ENCODE measurements around the gene DBNDD2.

Gene DBNDD2, protein sequence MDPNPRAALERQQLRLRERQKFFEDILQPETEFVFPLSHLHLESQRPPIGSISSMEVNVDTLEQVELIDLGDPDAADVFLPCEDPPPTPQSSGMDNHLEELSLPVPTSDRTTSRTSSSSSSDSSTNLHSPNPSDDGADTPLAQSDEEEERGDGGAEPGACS

DNA sequence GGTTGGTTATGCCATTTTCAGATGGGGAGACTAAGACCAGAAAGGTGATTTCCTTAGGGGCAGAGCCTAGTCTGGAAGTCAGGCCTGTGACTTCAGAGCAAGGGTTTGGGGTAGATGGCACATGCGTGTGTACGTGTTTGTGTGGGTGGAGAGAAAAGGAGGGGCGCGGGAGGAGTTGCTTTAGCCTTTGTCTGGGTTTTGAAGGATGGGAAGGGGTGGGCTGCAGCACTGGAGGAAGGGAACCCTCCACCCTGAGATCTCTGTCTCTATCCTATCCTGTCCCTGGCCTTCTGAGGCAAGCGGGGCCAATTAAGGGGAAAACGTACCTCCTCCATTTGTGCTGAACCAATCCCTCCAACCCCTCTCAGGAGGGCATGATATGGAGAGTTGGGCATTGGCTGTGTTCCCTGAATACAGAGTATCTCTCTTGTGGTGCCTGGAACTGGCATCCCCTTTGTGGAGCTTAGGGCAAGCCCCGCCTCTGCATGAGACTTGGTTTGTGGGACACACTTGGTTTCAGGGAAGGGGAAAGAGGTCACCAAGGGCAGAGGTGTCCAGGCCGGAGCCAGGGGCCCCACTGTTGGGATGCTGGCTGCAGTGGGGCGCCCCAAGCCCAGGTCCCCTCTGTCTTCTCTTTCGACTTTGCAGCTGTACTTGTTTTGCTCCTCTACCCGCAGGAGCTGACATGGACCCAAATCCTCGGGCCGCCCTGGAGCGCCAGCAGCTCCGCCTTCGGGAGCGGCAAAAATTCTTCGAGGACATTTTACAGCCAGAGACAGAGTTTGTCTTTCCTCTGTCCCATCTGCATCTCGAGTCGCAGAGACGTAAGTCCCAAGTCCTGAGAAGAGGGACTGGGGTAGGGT, at the start of gene DBNDD2:
TSS of gene DBNDD2 (plus strand) at position 507 of the 863 bp plus-strand sequence. CDS start at position 686, 179 bp downstream.
- no peak for DNase-seq (ENCODE audit: low read depth in 2 of 2)

- DNase-seq (ENCODE audit: low read depth in 2 of 2) = no peak
These were observed 49.1 kb upstream of the DBNDD2 start for GRCh38 chr20:45359069-45359405.

GRCh38 chr20:45359406-45360148, 48.5 kb upstream of the DBNDD2 start:
- DNase-seq (ENCODE audit: low read depth in 2 of 2) = no peak

- DNase-seq (ENCODE audit: low read depth in 2 of 2) = no peak
These were observed 46.3 kb upstream of the DBNDD2 start for GRCh38 chr20:45361793-45362192.

DNA sequence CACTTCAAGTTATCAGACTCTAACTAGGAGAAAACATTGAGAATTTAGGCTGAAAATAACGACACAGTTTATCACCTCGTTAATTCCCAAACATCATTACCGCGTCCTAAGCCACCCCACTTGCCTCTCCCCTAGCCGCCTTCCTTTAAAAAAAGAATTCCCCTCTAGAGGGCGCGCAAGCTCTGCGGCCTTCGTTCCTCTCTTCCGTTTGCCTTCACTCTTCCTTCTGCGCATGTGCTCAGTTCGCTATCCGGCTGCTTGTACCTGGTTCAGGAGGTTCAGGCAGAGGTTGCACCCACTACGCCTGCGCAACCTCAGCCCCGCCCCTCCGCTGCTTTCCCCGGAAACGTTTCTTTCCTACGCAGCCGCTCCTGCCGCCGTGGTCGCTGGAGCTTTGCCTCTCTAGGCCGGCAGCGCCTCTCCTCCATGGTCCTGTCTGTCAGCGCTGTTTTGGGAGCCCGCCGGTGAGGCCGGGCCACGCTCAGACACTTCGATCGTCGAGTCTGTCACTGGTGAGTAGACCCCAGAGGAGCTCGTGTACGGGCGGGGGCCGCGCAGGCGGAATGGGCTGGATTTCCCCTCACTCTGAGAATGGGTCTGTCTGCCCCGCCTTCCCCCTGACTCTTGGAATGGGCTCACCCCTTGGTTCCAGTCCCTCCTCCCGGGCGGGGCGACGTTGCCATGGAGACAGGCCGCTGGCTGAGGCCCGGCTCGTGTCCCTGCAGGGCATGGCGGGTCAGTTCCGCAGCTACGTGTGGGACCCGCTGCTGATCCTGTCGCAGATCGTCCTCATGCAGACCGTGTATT, 45.1 kb upstream of the DBNDD2 start, which contains the start of gene SYS1:
TSS of gene SYS1 (plus strand) at position 353 of the 807 bp plus-strand sequence. CDS start at position 729, 376 bp downstream.
- peak; percentile 98 for DNase-seq (ENCODE audit: low read depth in 2 of 2)

- DNase-seq (ENCODE audit: low read depth in 2 of 2) = no peak
These were observed 44.2 kb upstream of the DBNDD2 start for GRCh38 chr20:45363611-45364492.

GRCh38 chr20:45365444-45365970, 42.6 kb upstream of the DBNDD2 start:
- no peak for DNase-seq (ENCODE audit: low read depth in 2 of 2)

DNA sequence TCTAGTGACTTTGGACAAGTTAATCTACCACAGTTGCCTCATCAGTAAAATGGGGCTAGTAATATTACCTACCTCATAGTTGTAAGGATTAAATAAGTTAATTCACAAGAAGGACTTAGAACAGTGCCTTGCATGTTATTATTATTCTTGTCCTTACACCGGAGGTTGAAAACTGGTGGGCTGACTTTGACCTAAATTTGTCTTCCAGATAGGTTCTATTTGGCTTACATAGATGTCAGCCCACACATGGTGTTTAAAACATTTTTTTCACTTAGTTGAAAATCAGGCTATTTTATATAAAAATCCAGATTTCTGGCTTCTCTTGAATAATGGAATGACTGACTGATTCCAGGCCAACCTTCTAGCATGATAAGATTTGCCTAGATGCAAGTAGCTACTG, 41.9 kb upstream of the DBNDD2 start:
- DNase-seq (ENCODE audit: low read depth in 2 of 2) = no peak

DNA sequence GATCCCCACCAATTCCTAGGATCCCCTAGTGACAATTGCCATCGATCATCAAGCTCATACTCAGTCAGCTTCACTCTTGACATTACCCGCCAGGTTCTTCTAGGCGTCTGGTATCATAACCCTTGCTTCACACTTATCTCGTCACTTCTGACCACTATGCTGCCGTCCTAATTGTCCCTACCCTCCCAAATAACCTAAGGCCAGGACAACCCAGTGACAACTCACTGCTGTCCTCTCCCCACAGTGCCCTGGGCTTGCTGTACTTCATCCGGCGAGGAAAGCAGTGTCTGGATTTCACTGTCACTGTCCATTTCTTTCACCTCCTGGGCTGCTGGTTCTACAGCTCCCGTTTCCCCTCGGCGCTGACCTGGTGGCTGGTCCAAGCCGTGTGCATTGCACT, 41.5 kb upstream of the DBNDD2 start:
- no peak for DNase-seq (ENCODE audit: low read depth in 2 of 2)

- DNase-seq (ENCODE audit: low read depth in 2 of 2) = no peak
These were observed 41.0 kb upstream of the DBNDD2 start for GRCh38 chr20:45367126-45367525.

- DNase-seq (ENCODE audit: low read depth in 2 of 2) = peak in 1 of 2 donors; percentile 19
These were observed 39.7 kb upstream of the DBNDD2 start for GRCh38 chr20:45368221-45368980.

- DNase-seq (ENCODE audit: low read depth in 2 of 2) = no peak
These were observed 37.4 kb upstream of the DBNDD2 start for GRCh38 chr20:45370571-45371160.

DNA sequence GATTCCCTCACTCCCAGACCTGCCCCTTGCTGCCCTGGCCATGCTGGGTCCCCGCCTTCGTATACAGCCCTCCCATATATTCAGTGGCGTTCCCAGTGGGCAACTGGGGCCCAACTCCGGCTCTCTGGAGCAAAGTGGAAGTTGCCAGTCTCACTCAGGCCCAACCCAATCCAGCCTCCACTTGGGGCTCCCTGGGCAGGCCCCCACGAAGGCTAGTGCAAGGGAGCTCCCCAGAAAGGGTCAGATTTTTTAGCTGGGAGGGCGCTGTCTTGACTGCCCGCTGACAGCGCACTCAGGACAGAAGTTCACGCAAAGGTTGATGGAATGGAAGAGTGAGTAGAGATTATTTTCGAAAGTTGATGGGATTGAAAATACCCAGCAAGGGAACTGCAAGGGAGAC, 35.8 kb upstream of the DBNDD2 start:
- DNase-seq (ENCODE audit: low read depth in 2 of 2) = no peak

- no peak for DNase-seq (ENCODE audit: low read depth in 2 of 2)
These were observed 35.3 kb upstream of the DBNDD2 start for GRCh38 chr20:45372646-45373352.

GRCh38 chr20:45373353-45374100, 34.6 kb upstream of the DBNDD2 start:
- peak; percentile 89 to 94 for DNase-seq (ENCODE audit: low read depth in 2 of 2)

GRCh38 chr20:45374101-45374467, 34.0 kb upstream of the DBNDD2 start:
- DNase-seq (ENCODE audit: low read depth in 2 of 2) = no peak

- DNase-seq (ENCODE audit: low read depth in 2 of 2) = no peak
These were observed 33.1 kb upstream of the DBNDD2 start for GRCh38 chr20:45374966-45375365.

DNA sequence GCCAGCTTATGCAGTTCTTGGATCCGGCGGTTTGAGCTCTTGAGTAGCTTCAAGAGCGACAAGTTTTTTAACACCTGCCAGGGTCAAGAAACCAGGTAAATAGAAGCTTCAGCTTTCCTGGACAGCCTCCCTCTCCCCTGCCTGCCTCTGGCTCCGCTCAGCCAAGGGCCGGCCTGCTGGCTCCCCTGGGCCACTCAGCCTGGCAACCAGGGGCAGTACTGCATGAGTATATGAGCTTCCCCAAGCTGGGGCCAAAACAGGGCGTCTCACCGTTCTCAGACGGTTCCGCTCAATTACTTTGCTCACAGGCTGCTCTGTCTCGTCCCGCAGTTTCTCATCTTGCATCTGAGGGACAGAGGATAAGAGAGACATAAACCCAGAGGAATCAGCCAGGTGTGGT, 30.8 kb upstream of the DBNDD2 start:
- no peak for DNase-seq (ENCODE audit: low read depth in 2 of 2)
